Renal cortical epithelial cell (primary cell): Measurements from ENCODE around the gene YAF2. TPM values are rescaled to one million over a fixed set of nuclear protein-coding genes. Genes with fewer than 3 reads are reported as not detected.
A peak's percentile ranks its signal among the peaks of the same experiment; 100 is the strongest.
"Not testable (repeated sequence)": the region's sequence is repeated elsewhere in the genome, so short reads cannot be mapped to it uniquely, and the experiment has no call there.

Source experiments
- DNase-seq: peaks from one replicate; pipeline ENCODE4 v3.0.0-alpha.2; 2011; ENCODE audit warnings: low read depth
- total RNA-seq: library from RNA; depleted of rRNA; stranded (reverse); fragments of >200 nt; gene quantifications from 2 replicates; pipeline ENCODE4 v1.2.3, GENCODE V29; 2014

The YAF2 gene
- total RNA-seq, 1 donor from 2014 or later: 25.9 TPM

DNA sequence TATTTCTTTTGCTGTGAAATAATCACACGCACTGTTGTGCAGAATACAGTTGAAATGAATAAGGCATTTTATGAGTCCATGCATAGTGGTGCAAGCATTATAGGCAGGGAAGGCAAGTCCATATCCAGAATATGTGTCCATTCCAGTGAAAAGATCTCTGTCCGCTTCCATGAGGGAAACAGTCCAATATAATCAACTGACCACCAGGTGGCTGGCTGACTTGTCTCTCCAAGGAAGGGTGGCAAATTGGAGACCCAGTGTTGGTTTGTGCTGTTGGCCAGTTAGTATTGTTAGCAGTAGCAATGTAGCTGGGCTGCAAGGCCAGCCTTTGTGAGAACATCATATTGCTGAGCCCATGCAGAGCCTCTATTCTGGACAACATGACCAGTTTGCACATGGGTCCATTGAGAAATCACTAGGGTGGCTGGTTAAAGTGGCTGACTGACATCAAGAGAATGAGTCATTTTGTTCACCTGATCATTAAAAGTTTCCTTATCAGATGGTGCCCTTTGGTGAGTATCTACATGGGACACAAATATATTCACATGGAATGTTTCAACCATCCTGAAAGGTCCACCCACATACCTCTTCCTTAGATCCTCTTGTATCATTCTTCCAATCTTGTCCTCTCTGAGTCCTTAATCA lies 17.3 kb upstream of the YAF2 start:
- DNase-seq: peak; percentile 7

GRCh38 chr12:42252645-42253044 lies 14.6 kb upstream of the YAF2 start:
- not testable (repeated sequence) for DNase-seq

DNA sequence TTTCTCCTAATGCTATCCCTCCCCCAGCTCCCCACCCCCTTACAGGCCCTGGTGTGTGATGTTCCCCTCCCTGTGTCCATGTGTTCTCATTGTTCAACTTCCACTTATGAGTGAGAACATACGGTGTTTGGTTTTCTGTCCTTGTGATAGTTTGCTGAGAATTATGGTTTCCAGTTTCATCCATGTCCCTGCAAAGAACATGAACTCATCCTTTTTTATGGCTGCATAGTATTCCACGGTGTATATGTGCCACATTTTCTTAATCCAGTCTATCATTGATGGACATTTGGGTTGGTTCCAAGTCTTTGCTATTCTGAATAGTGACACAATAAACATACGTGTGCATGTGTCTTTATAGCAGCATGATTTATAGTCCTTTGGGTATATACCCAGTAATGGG lies 11.0 kb upstream of the YAF2 start:
- DNase-seq: not testable (repeated sequence)

- DNase-seq: no peak
Measured at GRCh38 chr12:42240131-42240750, 2.2 kb upstream of the YAF2 start.

GRCh38 chr12:42237853-42238239 lies 202 bp downstream of the YAF2 start:
- no peak for DNase-seq

- peak; percentile 67 for DNase-seq
Measured at GRCh38 chr12:42237052-42237852, 796 bp downstream of the YAF2 start.

DNA sequence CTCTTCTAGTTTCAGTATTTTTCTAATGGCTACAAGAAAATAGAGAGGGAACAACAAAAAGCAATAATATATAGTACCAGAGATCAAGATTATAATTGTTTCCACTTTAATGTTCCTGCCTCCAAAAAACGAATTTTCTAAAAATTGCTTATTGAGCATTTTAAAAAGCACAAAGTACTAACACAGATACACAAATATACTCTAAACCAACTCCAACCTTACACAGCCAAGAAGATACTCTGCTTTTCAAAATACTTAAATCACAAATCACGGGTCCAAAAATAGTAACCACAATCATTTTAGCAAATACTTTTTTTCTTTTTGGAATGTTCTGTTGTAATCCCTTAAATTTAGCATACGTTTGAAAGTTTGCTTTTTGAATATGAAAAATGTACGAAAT lies 2.0 kb downstream of the YAF2 start:
- DNase-seq: no peak

GRCh38 chr12:42235426-42235825 lies 2.6 kb downstream of the YAF2 start:
- no peak for DNase-seq

DNA sequence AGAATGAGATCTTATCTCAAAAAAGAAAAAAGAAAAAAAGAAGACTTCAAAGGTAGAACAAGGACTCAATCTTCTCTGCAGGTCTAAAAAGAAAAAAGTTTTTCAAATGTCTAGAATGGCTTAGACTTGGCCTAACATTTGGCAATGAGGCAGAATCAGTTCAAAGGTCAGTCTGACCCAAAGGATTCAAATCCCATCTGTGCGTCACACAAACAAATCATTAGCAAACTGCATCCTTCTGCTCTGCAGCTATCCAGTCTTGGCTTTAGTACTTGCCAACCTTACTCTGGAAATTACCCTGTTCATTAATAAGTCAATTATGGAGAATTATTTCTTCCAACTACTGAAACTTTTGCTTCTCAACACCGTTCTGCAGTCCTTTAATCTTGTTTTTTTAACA lies 3.1 kb downstream of the YAF2 start:
- DNase-seq: no peak

DNA sequence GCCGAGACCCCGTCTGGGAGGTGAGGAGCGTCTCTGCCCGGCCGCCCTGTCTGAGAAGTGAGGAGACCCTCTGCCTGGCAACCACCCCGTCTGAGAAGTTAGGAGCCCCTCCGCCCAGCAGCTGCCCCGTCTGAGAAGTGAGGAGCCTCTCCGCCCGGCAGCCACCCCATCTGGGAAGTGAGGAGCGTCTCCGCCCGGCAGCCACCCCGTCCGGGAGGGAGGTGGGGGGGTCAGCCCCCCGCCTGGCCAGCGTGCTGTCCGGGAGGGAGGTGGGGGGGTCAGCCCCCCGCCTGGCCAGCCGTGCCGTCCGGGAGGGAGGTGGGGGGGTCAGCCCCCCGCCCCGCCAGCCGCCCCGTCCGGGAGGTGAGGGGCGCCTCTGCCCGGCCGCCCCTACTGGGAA lies 10.5 kb downstream of the YAF2 start:
- DNase-seq: not testable (repeated sequence)

GRCh38 chr12:42224501-42224900 lies 13.5 kb downstream of the YAF2 start:
- not testable (repeated sequence) for DNase-seq

DNA sequence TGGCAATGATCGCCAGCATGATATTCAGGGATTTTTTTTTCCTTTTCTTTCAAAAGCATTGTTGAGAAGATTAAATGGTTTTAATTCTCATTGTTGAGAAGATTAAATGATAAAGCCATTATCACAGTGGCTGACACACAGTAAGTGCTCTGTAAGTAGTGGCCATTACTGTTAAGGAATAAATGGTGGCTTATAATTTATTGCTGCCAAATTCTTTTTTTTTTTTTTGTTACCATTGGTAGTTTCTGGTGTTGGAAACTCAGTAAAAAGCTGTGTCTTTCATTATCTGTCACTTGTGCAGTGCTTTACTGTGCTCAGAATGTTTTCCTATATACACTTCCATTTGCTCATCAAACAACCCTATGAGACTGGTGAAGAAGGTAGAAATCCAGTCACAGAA lies 15.3 kb downstream of the YAF2 start:
- no peak for DNase-seq

GRCh38 chr12:42221726-42222125 lies 16.3 kb downstream of the YAF2 start:
- DNase-seq: no peak

DNA sequence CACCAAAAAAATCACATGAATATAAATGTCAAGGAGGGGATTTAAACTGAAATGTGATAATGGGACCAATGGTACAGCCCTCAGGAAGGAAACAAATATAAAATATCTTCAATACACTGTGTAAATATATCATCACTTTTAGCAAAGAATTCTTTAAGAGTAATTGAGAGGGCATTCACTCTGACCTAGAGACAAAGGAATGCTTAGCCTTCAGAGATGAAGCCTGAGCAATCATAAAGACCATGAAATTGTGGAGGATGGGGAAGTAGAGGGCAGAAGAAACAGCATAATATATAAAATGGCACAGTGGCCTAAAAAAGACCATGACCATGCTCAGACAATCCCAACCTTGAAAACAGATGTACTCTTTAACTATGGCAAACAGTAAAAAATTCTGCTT lies 20.4 kb downstream of the YAF2 start:
- DNase-seq: peak; percentile 18

- peak; percentile 14 for DNase-seq
Measured at GRCh38 chr12:42216737-42217136, 21.3 kb downstream of the YAF2 start.

DNA sequence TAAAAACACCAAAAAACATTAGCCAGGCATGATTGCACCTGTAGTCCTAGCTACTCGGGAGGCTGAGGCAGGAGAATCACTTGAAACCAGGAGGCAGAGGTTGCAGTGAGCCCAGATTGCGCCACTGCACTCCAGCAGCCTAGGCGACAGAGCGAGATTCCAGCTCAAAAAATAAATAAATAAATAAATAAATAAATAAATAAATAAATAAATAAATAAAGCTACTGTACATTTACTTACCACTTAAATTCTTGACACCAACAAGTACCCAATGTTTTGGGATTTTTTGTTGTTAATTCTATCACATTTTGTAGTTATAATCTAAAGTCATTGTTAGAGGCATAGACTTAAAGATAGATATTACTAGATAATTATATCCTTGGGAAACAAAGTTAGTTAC lies 22.3 kb downstream of the YAF2 start:
- not testable (repeated sequence) for DNase-seq

DNA sequence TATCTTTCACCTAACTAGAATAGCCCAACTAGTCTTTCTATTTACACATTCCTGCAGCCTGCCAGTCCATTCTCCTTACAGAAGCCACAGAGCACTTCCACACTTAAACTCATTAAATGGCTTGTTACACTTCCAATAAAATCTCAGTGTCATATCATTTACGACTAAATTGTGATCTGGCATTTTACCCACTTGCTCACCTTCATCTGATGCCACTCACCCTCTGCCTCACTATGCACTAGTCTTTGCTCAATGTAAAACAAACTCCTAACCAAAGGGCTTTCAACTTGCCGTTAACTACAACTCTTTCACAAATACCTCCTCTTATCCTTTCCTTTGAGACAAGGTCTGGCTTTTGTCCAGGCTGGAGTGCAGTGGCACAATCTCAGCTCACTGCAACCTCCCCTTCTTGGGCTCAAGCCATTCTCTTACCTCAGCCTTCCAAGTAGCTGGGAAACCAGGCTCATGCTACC lies 24.1 kb downstream of the YAF2 start:
- DNase-seq: peak; percentile 71

DNA sequence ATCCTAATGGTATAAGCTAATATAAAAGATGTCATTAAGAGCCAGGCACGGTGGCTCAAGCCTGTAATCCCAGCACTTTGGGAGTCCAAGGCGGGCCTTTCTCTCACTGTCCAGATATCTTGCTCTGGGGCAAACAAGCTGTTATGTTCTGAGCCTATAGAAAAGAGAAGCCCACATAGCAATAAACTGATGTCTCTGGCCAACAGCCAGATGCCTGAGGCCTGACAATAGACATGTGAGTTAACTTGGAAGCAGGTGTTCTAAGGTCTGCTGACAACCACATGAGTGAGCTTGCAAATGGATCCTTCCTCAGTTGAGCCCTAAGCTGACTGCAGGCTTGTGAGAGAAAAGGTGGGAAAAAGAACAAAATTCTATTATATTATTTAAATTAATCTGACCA lies 25.0 kb downstream of the YAF2 start:
- peak; percentile 54 for DNase-seq

DNA sequence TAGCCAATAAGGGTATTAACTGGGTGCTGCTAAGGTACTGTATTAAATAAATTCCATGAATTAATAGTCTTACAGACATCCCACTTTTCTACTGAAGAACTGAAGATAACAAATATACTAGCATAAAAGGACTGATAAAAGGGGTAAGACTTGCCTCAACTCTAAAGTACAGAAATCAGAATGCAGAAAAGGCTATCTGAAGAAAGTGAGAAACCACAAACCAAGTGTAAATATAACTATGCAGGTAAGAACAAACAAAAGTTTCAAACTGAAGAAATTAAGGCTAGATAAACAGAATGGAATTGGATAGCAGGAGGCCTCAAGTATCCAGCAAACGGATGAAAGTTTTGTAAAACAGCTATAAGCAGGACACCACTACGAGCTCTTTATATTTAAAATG lies 29.5 kb downstream of the YAF2 start:
- no peak for DNase-seq

GRCh38 chr12:42204819-42205218 lies 33.2 kb downstream of the YAF2 start:
- DNase-seq: no peak

- no peak for DNase-seq
Measured at GRCh38 chr12:42204362-42204761, 33.7 kb downstream of the YAF2 start.

DNA sequence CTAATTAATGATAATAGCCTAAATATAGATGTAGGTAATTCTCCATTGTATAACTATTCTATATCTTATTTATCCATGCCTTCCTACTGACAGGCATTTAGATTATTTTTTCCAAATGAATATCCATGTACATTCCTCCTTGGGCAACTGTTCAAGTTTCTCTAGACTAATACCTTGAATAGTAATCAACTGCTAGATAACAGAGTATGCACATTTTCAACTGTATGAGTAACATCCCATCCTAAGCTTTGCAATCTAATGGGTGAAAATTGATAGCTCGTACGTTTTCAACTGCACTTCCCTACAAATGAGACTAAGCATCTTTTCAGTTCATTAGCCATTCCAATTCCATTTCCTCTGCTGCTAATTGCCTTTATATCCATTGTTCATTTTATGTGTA lies 37.0 kb downstream of the YAF2 start:
- DNase-seq: no peak

- no peak for DNase-seq
Measured at GRCh38 chr12:42199007-42199406, 39.0 kb downstream of the YAF2 start.
